Mammary epithelial cell (primary cell): ENCODE data around the gene OR8U1.
"Not testable (repeated sequence)": the region's sequence is repeated elsewhere in the genome, so short reads cannot be mapped to it uniquely, and the experiment has no call there.

Experiments used
- CTCF ChIP-seq, 2 donors: IDR thresholded peaks in 1 of 2; conservative IDR thresholded peaks in 1 of 2; 2 replicates each; pipeline ENCODE4 v1.5.1; 2011 to 2012; ENCODE audit warnings: inconsistent platforms in 2 of 2, low read length in 2 of 2, mild to moderate bottlenecking in 2 of 2, control low read depth in 1 of 2, low read depth in 1 of 2; ENCODE audit not compliant: insufficient read depth in 1 of 2; ENCODE audit errors: extremely low read depth in 1 of 2
- EZH2 ChIP-seq: IDR thresholded peaks from 2 replicates; pipeline ENCODE4 v1.6.1; 2012; ENCODE audit warnings: low read length, inconsistent platforms, borderline replicate concordance

GRCh38 chr11:56401858-56402461 lies 26.5 kb downstream of the OR8U1 start:
- not testable (repeated sequence) for TF ChIP-seq CTCF (conservative IDR thresholded peaks at IDR 0.05 in 1 of 2, IDR thresholded peaks at IDR 0.05 in 1 of 2; ENCODE audit: extremely low read depth in 1 of 2, insufficient read depth in 1 of 2, low read depth in 1 of 2, low read length in 2 of 2); EZH2
